PC-3 (cell line): ENCODE results near the gene PDCL3.

ENCODE experiments used
- EZH2 ChIP-seq: fragments of 300-600 bp; sonication (generic); IDR thresholded peaks from one replicate; pipeline ENCODE4 v1.6.1; 2017; ENCODE audit warnings: antibody characterized with exemption, mild to moderate bottlenecking, low read length; ENCODE audit not compliant: unreplicated experiment
- TF ChIP-seq, protein P1 (sequence below): fragments of 300-600 bp; sonication (generic); conservative IDR thresholded peaks from 2 replicates; pipeline ENCODE4 v1.5.1; 2017; ENCODE audit warnings: antibody characterized with exemption, low read depth, mild to moderate bottlenecking, low read length

DNA sequence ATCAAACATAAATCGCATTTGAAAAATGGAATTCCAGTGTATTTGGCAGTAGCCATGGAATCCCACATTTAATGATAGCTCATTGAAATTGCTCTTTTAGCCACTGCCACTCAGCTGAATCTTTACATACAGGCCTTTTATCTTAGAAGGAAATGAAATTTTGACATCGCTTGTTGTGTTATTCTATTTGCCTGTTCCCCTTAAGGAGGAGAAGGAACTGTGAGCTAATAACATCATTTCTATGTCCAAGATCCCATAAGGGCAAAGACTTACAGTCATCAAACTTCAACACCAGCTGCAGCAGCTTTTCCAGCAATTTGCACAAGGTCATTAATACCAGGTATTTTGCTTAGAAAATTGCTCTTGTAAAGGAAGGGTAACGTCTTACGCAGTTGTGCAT, 6.0 kb upstream of the PDCL3 start:
- TF ChIP-seq, protein P1, sequence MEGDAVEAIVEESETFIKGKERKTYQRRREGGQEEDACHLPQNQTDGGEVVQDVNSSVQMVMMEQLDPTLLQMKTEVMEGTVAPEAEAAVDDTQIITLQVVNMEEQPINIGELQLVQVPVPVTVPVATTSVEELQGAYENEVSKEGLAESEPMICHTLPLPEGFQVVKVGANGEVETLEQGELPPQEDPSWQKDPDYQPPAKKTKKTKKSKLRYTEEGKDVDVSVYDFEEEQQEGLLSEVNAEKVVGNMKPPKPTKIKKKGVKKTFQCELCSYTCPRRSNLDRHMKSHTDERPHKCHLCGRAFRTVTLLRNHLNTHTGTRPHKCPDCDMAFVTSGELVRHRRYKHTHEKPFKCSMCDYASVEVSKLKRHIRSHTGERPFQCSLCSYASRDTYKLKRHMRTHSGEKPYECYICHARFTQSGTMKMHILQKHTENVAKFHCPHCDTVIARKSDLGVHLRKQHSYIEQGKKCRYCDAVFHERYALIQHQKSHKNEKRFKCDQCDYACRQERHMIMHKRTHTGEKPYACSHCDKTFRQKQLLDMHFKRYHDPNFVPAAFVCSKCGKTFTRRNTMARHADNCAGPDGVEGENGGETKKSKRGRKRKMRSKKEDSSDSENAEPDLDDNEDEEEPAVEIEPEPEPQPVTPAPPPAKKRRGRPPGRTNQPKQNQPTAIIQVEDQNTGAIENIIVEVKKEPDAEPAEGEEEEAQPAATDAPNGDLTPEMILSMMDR = no peak
- no peak for TF ChIP-seq EZH2
